Mucosa of rectum (tissue), 2 donors: ENCODE data around the gene NRXN3.
"Not testable (repeated sequence)": the region's sequence is repeated elsewhere in the genome, so short reads cannot be mapped to it uniquely, and the experiment has no call there.

Source experiments
- H3K27ac ChIP-seq, 2 donors: one replicate each; pipeline ENCODE4 v1.7.0; 2013; ENCODE audit warnings: inconsistent platforms in 2 of 2, low read depth in 2 of 2, low read length in 2 of 2
- H3K27me3 ChIP-seq, 2 donors: one replicate each; pipeline ENCODE4 v1.7.0; 2013; ENCODE audit warnings: low read length in 2 of 2; ENCODE audit not compliant: control insufficient read depth in 2 of 2, insufficient read depth in 2 of 2
- H3K36me3 ChIP-seq, 2 donors: one replicate each; pipeline ENCODE4 v1.7.0; 2013; ENCODE audit warnings: low read length in 2 of 2; ENCODE audit not compliant: control insufficient read depth in 2 of 2, insufficient read depth in 2 of 2
- H3K4me1 ChIP-seq, 2 donors: one replicate each; pipeline ENCODE4 v1.7.0; 2013; ENCODE audit warnings: low read length in 2 of 2, mild to moderate bottlenecking in 1 of 2; ENCODE audit not compliant: control insufficient read depth in 2 of 2, insufficient read depth in 2 of 2
- H3K4me3 ChIP-seq, 2 donors: one replicate each; pipeline ENCODE4 v1.7.0; 2013; ENCODE audit warnings: low read length in 2 of 2
- H3K9ac ChIP-seq, 2 donors: one replicate each; pipeline ENCODE4 v1.7.0; 2013; ENCODE audit warnings: low read length in 2 of 2, low read depth in 1 of 2, mild to moderate bottlenecking in 1 of 2
- H3K9me3 ChIP-seq, 2 donors: one replicate each; pipeline ENCODE4 v1.7.0; 2013; ENCODE audit warnings: low read length in 2 of 2; ENCODE audit not compliant: control insufficient read depth in 2 of 2
- donor health status: healthy.
- donor health status: Normal muscosa, but diverticular disease.

NRXN3 gene

GRCh38 chr14:78414172-78414571, 244.0 kb downstream of the NRXN3 start:
- H3K36me3 ChIP-seq, result no peaks in the 10 kb centered on the region
- H3K9ac ChIP-seq, result no peak overlapping the region
- H3K27ac ChIP-seq, result no peak overlapping the region
- no peaks in the 10 kb centered on the region for H3K9me3 ChIP-seq
- no peaks in the 10 kb centered on the region for H3K27me3 ChIP-seq
- H3K4me3 ChIP-seq, result no peak overlapping the region
- H3K4me1 ChIP-seq, result no peaks in the 10 kb centered on the region

GRCh38 chr14:78417532-78417931, 247.4 kb downstream of the NRXN3 start:
- Histone ChIP-seq H3K9ac (no peak overlapping the region), H3K4me3 (no peak overlapping the region), H3K9me3 (no peaks in the 10 kb centered on the region), H3K36me3 (no peaks in the 10 kb centered on the region), H3K27me3 (no peaks in the 10 kb centered on the region), H3K4me1 (no peaks in the 10 kb centered on the region), H3K27ac (no peak overlapping the region)

DNA sequence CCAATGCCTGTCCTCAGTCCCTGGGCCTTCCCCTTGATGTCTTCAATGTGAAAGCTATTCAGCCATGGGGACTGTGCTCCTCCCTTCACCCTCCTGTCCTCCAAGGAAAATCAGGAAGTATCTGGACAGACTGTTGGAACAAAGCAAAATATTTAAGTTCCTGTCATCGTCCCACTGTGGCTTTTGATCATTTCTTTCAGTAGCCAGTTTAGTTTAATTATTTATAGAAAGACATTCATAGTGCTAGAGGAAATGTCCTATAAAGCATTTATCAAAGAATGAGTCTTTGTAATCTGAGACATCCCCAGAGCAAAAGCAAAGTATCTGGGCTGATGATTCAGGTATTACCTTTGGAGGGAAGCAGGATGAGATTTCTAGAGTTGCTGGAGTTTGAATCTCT, 254.1 kb downstream of the NRXN3 start:
- Histone ChIP-seq H3K27me3 (no peaks in the 10 kb centered on the region), H3K4me3 (no peak overlapping the region), H3K4me1 (no peaks in the 10 kb centered on the region), H3K9ac (no peak overlapping the region), H3K9me3 (no peaks in the 10 kb centered on the region), H3K36me3 (no peaks in the 10 kb centered on the region), H3K27ac (no peak overlapping the region)

DNA sequence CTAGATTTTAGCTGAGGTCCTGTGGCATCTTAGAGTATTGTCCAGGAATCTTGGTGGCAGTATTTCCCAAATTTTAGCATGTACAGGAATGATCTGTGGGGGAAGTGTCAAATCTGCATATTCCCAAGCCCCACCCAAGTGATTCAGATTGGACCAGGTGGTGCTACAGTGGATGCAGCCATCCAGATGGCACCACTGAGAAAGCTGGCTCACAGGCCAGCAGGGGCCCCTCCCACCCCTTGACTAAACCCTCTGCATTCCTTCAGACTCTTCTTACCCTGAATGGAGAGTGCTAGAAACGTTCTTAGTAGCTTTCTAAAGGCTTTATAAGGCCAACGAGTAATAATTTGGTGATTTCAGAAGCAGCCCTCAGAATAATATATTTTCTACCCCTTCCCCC, 255.2 kb downstream of the NRXN3 start:
- Histone ChIP-seq H3K27me3 (no peaks in the 10 kb centered on the region), H3K4me3 (no peak overlapping the region), H3K9ac (no peak overlapping the region), H3K4me1 (no peaks in the 10 kb centered on the region), H3K27ac (no peak overlapping the region), H3K9me3 (no peaks in the 10 kb centered on the region), H3K36me3 (no peaks in the 10 kb centered on the region)

DNA sequence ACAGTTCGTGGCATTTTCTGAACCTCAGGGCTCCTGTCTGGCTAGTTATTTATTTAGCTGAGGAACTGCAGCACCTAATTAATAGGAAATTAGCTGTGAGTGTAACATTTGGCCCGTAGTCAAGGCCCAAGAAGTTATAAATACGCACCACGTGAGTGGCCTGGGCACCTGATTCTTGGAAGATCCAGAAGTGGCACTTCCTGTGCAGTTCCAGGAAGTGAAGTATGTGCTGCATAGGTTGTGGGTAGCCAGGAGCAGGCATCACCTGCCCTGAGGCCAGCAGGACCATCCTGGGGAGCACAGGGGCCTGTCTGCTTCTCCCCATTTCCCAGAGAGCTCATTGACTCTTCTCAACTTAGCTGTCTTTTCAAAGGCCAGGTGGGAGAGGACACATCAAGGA, 255.6 kb downstream of the NRXN3 start:
- H3K4me1 ChIP-seq, result no peaks in the 10 kb centered on the region
- H3K4me3 ChIP-seq, result no peak overlapping the region
- H3K9ac ChIP-seq, result no peak overlapping the region
- H3K9me3 ChIP-seq, result no peaks in the 10 kb centered on the region
- H3K36me3 ChIP-seq, result no peaks in the 10 kb centered on the region
- no peaks in the 10 kb centered on the region for H3K27me3 ChIP-seq
- no peak overlapping the region for H3K27ac ChIP-seq

DNA sequence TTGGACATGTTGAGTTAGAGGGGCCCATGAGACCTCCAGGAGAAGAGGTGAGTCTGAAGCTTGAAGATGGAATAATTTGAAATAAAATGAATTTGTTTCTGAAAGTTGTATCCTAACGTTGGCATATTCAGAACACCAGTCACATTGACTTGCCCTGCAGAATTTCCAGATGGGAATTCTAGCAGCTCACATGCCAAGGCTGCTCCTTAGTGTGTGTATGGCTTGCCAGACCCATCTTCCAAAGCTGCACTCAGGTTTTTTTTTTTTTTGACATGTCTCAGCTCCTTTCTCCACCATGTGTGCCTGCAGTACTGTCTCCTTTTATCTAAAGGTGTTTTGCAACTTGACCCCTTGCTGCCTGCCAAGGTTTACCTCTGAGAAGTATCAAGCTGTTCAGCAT, 261.9 kb downstream of the NRXN3 start:
- H3K27ac ChIP-seq, result no peak overlapping the region
- H3K9me3 ChIP-seq, result no peaks in the 10 kb centered on the region
- no peaks in the 10 kb centered on the region for H3K36me3 ChIP-seq
- H3K4me3 ChIP-seq, result no peak overlapping the region
- H3K9ac ChIP-seq, result no peak overlapping the region
- H3K27me3 ChIP-seq, result no peaks in the 10 kb centered on the region
- H3K4me1 ChIP-seq, result no peaks in the 10 kb centered on the region

- not testable (repeated sequence) for H3K27me3 ChIP-seq, H3K36me3 ChIP-seq, H3K4me1 ChIP-seq, H3K9ac ChIP-seq, H3K9me3 ChIP-seq, H3K27ac ChIP-seq, H3K4me3 ChIP-seq
Measured at GRCh38 chr14:78437448-78437847, 267.3 kb downstream of the NRXN3 start.

- no peaks in the 10 kb centered on the region for H3K4me1 ChIP-seq
- no peak overlapping the region for H3K4me3 ChIP-seq
- H3K9ac ChIP-seq, result no peak overlapping the region
- no peak overlapping the region for H3K27ac ChIP-seq
- H3K27me3 ChIP-seq, result no peaks in the 10 kb centered on the region
- H3K36me3 ChIP-seq, result no peaks in the 10 kb centered on the region
- no peaks in the 10 kb centered on the region for H3K9me3 ChIP-seq
Measured at GRCh38 chr14:78440356-78440894, 270.3 kb downstream of the NRXN3 start.

DNA sequence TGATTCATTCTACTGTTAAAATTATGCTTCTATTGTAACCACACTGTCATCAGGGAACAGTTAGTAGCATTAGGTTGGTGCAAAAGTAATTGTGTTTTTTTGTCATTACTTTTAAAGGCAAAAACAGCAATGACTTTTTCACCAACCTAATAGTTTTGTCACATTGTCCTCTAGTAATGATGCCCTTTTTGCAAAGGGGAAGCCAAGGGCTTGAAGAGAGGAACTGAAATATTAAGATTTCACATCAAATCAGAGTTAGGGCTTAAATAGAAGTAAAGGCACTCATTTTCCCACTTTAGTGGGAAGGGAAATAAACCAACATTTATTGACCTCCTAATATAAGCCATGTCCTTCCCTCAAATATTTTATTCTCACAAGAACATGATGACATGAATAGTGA, 273.7 kb downstream of the NRXN3 start:
- Histone ChIP-seq H3K4me1 (no peaks in the 10 kb centered on the region), H3K27me3 (no peaks in the 10 kb centered on the region), H3K4me3 (no peak overlapping the region), H3K9ac (no peak overlapping the region), H3K27ac (no peak overlapping the region), H3K9me3 (no peaks in the 10 kb centered on the region), H3K36me3 (no peaks in the 10 kb centered on the region)

- no peaks in the 10 kb centered on the region for H3K36me3 ChIP-seq
- H3K9me3 ChIP-seq, result no peaks in the 10 kb centered on the region
- H3K27ac ChIP-seq, result no peak overlapping the region
- H3K4me3 ChIP-seq, result no peak overlapping the region
- H3K27me3 ChIP-seq, result no peaks in the 10 kb centered on the region
- no peaks in the 10 kb centered on the region for H3K4me1 ChIP-seq
- H3K9ac ChIP-seq, result no peak overlapping the region
Measured at GRCh38 chr14:78445275-78445674, 275.1 kb downstream of the NRXN3 start.

DNA sequence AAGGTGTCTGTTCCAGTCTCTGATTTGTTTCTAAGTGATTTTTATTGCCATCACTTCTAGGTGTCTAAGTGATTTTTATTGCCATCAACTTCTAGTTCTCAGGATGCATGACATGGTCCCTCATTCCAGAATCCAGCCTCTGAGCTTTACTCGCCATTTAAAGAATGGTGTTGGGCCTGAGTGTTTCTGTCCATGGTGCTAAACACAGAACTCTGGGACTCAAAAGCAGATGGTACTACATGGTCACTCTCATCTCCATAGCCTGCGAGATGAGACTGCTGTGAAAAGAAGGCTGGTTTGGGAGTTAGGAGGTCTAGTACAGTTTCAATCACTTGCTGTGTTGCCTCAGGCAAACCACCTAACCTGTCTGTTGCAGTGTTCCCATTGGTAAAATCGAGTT, 276.6 kb downstream of the NRXN3 start:
- Histone ChIP-seq H3K4me3 (no peak overlapping the region), H3K9ac (no peak overlapping the region), H3K36me3 (no peaks in the 10 kb centered on the region), H3K4me1 (no peaks in the 10 kb centered on the region), H3K9me3 (no peaks in the 10 kb centered on the region), H3K27me3 (no peaks in the 10 kb centered on the region), H3K27ac (no peak overlapping the region)
